C4-2B (cell line): ENCODE measurements around the gene MUC21.

Source experiments
- ZFX ChIP-seq: fragments of 450-650 bp; IDR thresholded peaks from 2 replicates; pipeline ENCODE4 v1.6.1; 2017
- TF ChIP-seq, protein P1 (sequence below): fragments of 450-650 bp; conservative IDR thresholded peaks from 2 replicates; pipeline ENCODE4 v1.5.1; 2017; ENCODE audit warnings: mild to moderate bottlenecking

DNA sequence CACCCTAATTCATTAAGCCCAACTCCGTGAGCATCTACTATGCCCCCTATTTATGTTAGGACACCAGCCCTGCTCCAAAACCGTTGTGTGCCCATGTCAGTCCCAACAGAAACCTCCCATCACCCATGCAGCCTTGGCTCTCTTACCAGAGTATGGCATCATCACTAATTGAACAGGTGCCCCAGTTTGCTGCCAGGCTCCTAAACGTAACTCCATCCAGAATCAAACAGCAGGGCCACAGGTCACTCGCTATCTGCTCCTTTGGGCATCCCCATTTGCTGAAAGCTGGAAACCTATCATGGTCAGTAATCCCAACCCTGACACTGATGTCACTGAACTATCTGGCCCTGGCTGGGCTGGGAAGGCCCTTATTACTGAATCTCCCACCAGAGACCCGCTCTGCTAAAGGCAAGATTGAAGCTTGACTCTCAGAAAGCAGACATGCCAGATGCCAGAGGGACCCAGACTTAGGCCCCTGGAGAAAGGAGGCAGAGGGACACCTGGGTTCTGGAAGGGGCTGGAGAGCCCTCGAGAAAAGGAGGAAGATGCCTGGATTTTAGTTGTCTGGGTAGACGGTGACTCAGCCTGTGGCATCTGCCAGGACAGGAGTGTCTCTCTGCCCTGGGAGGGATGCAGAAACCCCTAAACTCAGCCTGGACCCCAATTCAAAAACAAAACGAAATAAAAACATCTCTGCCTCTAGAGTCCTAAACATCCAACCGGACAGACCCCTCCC is 28.7 kb upstream of the MUC21 start:
- TF ChIP-seq, protein P1, sequence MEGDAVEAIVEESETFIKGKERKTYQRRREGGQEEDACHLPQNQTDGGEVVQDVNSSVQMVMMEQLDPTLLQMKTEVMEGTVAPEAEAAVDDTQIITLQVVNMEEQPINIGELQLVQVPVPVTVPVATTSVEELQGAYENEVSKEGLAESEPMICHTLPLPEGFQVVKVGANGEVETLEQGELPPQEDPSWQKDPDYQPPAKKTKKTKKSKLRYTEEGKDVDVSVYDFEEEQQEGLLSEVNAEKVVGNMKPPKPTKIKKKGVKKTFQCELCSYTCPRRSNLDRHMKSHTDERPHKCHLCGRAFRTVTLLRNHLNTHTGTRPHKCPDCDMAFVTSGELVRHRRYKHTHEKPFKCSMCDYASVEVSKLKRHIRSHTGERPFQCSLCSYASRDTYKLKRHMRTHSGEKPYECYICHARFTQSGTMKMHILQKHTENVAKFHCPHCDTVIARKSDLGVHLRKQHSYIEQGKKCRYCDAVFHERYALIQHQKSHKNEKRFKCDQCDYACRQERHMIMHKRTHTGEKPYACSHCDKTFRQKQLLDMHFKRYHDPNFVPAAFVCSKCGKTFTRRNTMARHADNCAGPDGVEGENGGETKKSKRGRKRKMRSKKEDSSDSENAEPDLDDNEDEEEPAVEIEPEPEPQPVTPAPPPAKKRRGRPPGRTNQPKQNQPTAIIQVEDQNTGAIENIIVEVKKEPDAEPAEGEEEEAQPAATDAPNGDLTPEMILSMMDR, result no peak
- no peak for TF ChIP-seq ZFX
